SK-N-MC (cell line): Measurements from ENCODE around the gene SPINK4.

Experiments used
- EZH2 ChIP-seq: fragments of 200-600 bp; sonication (generic); IDR thresholded peaks from one replicate; pipeline ENCODE4 v1.6.1; 2017; ENCODE audit warnings: antibody characterized with exemption
- FOXP2 ChIP-seq: optimal IDR thresholded peaks from 2 replicates; pipeline ENCODE3; 2011; ENCODE audit warnings: mild to moderate bottlenecking, moderate library complexity; ENCODE audit not compliant: insufficient read depth; ENCODE audit errors: extremely low read length, control extremely low read depth
- POLR2AphosphoS5 ChIP-seq: IDR thresholded peaks from 2 replicates; pipeline ENCODE4 v1.6.1; 2012; ENCODE audit warnings: mild to moderate bottlenecking, low read depth, low read length, borderline replicate concordance

GRCh38 chr9:33227741-33228140 lies 12.2 kb upstream of the SPINK4 start:
- TF ChIP-seq EZH2 (no peak), POLR2AphosphoS5 (no peak), FOXP2 (no peak)
